Measurements from ENCODE around the gene AFF3. TPM values are rescaled to one million over a fixed set of nuclear protein-coding genes. Genes with fewer than 3 reads are reported as not detected.

Gene AFF3
- total RNA-seq, 1 experiment from 2014 or later: 0.61 TPM

DNA sequence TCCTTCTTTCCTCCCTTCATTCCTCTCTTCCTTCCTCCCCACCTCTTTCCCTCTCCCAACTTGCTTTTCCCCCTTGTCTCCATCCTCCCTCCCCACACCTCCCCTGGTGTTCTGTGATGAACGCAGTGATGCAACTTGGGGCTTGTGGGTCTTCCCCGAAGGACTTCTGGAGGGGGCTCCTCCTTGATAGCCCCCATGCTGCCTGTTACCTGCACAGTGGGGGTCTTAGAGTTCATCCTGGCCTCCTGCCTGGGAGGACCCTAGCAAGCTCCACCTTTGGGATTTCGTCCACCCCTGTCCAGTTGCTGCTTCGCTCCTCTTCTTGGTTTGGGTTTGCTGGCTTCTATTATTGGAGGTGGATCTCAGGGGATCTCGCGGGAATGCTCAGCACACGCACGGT is 43.7 kb upstream of the AFF3 start:
- Histone ChIP-seq H3K9ac (ENCODE audit: low read length) (no peak overlapping the region), H3K79me2 (ENCODE audit: insufficient read depth, low read length) (no peaks in the 10 kb centered on the region), H3K9me2 (ENCODE audit: insufficient read depth) (no peaks in the 10 kb centered on the region), H4K20me1 (ENCODE audit: insufficient read depth) (no peaks in the 10 kb centered on the region), H3K4me1 (ENCODE audit: control insufficient read depth in 1 of 2, insufficient read depth in 2 of 2, low read length in 2 of 2) (no peaks in the 10 kb centered on the region), H3K27ac (ENCODE audit: low read depth, low read length) (no peak overlapping the region), H3K4me3 (replicated peaks in 1 of 2; ENCODE audit: low read depth in 1 of 2, low read length in 2 of 2) (no peak overlapping the region), H3K9me3 (ENCODE audit: control insufficient read depth in 1 of 2, insufficient read depth in 1 of 2, low read depth in 1 of 2, low read length in 2 of 2) (no peaks in the 10 kb centered on the region), H2AFZ (ENCODE audit: low read depth, low read length, poor library complexity, severe bottlenecking) (no peak overlapping the region), H3K36me3 (ENCODE audit: control insufficient read depth in 1 of 2, insufficient read depth in 2 of 2, low read length in 2 of 2) (no peaks in the 10 kb centered on the region), H3K27me3 (ENCODE audit: insufficient read depth, low read length) (no peaks in the 10 kb centered on the region), H3K4me2 (ENCODE audit: low read length) (no peak overlapping the region)
- POLR2A ChIA-PET: no interaction called here
- CTCF ChIA-PET: no interaction called here
- RAD21 ChIA-PET (ENCODE audit: low non-redundant PET in 1 of 2, low total read pairs in 2 of 2, uncharacterized antibody in 2 of 2, unreplicated experiment in 2 of 2): no interaction called here
- BruUV-seq (replicated peaks): no TSS peak
- DNase-seq (ENCODE audit: low read depth, low spot score) (no peak), ATAC-seq (no peak)
- TF ChIP-seq, protein P1, sequence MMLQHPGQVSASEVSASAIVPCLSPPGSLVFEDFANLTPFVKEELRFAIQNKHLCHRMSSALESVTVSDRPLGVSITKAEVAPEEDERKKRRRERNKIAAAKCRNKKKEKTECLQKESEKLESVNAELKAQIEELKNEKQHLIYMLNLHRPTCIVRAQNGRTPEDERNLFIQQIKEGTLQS (IDR thresholded peaks at IDR 0.05): no peak
- TF ChIP-seq ZFX (IDR thresholded peaks at IDR 0.05) (no peak), ELF1 (IDR thresholded peaks at IDR 0.05; ENCODE audit: borderline replicate concordance, low read depth) (no peak), EZH2phosphoT487 (IDR thresholded peaks at IDR 0.05; ENCODE audit: borderline replicate concordance) (no peak), POLR2A (IDR thresholded peaks at IDR 0.05; ENCODE audit: borderline replicate concordance, extremely low read depth, insufficient read depth, insufficient read length) (no peak)
- TF ChIP-seq, protein P2, sequence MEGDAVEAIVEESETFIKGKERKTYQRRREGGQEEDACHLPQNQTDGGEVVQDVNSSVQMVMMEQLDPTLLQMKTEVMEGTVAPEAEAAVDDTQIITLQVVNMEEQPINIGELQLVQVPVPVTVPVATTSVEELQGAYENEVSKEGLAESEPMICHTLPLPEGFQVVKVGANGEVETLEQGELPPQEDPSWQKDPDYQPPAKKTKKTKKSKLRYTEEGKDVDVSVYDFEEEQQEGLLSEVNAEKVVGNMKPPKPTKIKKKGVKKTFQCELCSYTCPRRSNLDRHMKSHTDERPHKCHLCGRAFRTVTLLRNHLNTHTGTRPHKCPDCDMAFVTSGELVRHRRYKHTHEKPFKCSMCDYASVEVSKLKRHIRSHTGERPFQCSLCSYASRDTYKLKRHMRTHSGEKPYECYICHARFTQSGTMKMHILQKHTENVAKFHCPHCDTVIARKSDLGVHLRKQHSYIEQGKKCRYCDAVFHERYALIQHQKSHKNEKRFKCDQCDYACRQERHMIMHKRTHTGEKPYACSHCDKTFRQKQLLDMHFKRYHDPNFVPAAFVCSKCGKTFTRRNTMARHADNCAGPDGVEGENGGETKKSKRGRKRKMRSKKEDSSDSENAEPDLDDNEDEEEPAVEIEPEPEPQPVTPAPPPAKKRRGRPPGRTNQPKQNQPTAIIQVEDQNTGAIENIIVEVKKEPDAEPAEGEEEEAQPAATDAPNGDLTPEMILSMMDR (IDR thresholded peaks at IDR 0.05 in 2 of 3, conservative IDR thresholded peaks at IDR 0.05 in 1 of 3; ENCODE audit: borderline replicate concordance in 1 of 3, insufficient read depth in 1 of 3, low read depth in 2 of 3, low read length in 2 of 3): no peak
- intact Hi-C loops (cut with micrococcal nuclease): no loop called here

DNA sequence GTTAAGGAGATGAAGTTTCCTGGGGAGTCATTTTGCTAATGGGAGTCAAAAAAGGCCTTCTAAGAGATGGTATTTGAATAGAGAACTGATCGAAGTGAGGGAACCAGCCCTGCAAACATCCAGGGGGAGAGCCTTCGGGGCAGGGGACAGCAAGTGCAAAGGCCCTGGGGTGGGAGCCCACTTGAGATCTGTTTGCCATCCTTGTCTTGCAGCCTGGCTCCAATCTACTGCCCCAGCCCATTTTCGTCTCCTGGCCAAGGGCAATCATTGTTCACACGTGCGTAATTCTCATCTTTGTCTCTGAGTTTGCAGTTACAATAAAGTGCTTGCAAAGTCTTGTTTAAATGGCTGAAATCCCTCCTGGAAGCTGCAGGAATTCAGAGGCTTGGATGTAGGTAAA is 43.1 kb upstream of the AFF3 start:
- Histone ChIP-seq H2AFZ (ENCODE audit: low read depth, low read length, poor library complexity, severe bottlenecking) (no peak overlapping the region), H3K79me2 (ENCODE audit: insufficient read depth, low read length) (no peaks in the 10 kb centered on the region), H4K20me1 (ENCODE audit: insufficient read depth) (no peaks in the 10 kb centered on the region), H3K4me2 (ENCODE audit: low read length) (no peak overlapping the region), H3K9me3 (ENCODE audit: control insufficient read depth in 1 of 2, insufficient read depth in 1 of 2, low read depth in 1 of 2, low read length in 2 of 2) (no peaks in the 10 kb centered on the region), H3K4me1 (ENCODE audit: control insufficient read depth in 1 of 2, insufficient read depth in 2 of 2, low read length in 2 of 2) (no peaks in the 10 kb centered on the region), H3K27ac (ENCODE audit: low read depth, low read length) (no peak overlapping the region), H3K36me3 (ENCODE audit: control insufficient read depth in 1 of 2, insufficient read depth in 2 of 2, low read length in 2 of 2) (no peaks in the 10 kb centered on the region), H3K4me3 (replicated peaks in 1 of 2; ENCODE audit: low read depth in 1 of 2, low read length in 2 of 2) (no peak overlapping the region), H3K9ac (ENCODE audit: low read length) (no peak overlapping the region), H3K9me2 (ENCODE audit: insufficient read depth) (no peaks in the 10 kb centered on the region), H3K27me3 (ENCODE audit: insufficient read depth, low read length) (no peaks in the 10 kb centered on the region)
- no peak for ATAC-seq
- DNase-seq (ENCODE audit: low read depth, low spot score): no peak
- intact Hi-C loops (cut with micrococcal nuclease): no loop called here
- CTCF ChIA-PET: no interaction called here
- POLR2A ChIA-PET: no interaction called here
- TF ChIP-seq, protein P3, sequence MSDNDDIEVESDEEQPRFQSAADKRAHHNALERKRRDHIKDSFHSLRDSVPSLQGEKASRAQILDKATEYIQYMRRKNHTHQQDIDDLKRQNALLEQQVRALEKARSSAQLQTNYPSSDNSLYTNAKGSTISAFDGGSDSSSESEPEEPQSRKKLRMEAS (IDR thresholded peaks at IDR 0.05): no peak
- TF ChIP-seq, protein P1 (IDR thresholded peaks at IDR 0.05): no peak
- TF ChIP-seq ZFX (IDR thresholded peaks at IDR 0.05) (no peak), ZNF274 (IDR thresholded peaks at IDR 0.05; ENCODE audit: low read depth, low read length) (no peak), ELF1 (IDR thresholded peaks at IDR 0.05; ENCODE audit: borderline replicate concordance, low read depth) (no peak), JUND (IDR thresholded peaks at IDR 0.05) (no peak), POLR2A (IDR thresholded peaks at IDR 0.05; ENCODE audit: borderline replicate concordance, extremely low read depth, insufficient read depth, insufficient read length) (no peak)
- TF ChIP-seq, protein P4, sequence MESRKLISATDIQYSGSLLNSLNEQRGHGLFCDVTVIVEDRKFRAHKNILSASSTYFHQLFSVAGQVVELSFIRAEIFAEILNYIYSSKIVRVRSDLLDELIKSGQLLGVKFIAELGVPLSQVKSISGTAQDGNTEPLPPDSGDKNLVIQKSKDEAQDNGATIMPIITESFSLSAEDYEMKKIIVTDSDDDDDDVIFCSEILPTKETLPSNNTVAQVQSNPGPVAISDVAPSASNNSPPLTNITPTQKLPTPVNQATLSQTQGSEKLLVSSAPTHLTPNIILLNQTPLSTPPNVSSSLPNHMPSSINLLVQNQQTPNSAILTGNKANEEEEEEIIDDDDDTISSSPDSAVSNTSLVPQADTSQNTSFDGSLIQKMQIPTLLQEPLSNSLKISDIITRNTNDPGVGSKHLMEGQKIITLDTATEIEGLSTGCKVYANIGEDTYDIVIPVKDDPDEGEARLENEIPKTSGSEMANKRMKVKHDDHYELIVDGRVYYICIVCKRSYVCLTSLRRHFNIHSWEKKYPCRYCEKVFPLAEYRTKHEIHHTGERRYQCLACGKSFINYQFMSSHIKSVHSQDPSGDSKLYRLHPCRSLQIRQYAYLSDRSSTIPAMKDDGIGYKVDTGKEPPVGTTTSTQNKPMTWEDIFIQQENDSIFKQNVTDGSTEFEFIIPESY (IDR thresholded peaks at IDR 0.05; ENCODE audit: extremely low read depth, insufficient replicate concordance, low read length): no peak
- TF ChIP-seq, protein P5, sequence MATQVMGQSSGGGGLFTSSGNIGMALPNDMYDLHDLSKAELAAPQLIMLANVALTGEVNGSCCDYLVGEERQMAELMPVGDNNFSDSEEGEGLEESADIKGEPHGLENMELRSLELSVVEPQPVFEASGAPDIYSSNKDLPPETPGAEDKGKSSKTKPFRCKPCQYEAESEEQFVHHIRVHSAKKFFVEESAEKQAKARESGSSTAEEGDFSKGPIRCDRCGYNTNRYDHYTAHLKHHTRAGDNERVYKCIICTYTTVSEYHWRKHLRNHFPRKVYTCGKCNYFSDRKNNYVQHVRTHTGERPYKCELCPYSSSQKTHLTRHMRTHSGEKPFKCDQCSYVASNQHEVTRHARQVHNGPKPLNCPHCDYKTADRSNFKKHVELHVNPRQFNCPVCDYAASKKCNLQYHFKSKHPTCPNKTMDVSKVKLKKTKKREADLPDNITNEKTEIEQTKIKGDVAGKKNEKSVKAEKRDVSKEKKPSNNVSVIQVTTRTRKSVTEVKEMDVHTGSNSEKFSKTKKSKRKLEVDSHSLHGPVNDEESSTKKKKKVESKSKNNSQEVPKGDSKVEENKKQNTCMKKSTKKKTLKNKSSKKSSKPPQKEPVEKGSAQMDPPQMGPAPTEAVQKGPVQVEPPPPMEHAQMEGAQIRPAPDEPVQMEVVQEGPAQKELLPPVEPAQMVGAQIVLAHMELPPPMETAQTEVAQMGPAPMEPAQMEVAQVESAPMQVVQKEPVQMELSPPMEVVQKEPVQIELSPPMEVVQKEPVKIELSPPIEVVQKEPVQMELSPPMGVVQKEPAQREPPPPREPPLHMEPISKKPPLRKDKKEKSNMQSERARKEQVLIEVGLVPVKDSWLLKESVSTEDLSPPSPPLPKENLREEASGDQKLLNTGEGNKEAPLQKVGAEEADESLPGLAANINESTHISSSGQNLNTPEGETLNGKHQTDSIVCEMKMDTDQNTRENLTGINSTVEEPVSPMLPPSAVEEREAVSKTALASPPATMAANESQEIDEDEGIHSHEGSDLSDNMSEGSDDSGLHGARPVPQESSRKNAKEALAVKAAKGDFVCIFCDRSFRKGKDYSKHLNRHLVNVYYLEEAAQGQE (IDR thresholded peaks at IDR 0.05; ENCODE audit: low read depth): no peak
- BruUV-seq (replicated peaks): no TSS peak
- RAD21 ChIA-PET (ENCODE audit: low non-redundant PET in 1 of 2, low total read pairs in 2 of 2, uncharacterized antibody in 2 of 2, unreplicated experiment in 2 of 2): no interaction called here

Data from HCT116 (cell line).